Measurements from ENCODE around the gene DRAP1.

DNA sequence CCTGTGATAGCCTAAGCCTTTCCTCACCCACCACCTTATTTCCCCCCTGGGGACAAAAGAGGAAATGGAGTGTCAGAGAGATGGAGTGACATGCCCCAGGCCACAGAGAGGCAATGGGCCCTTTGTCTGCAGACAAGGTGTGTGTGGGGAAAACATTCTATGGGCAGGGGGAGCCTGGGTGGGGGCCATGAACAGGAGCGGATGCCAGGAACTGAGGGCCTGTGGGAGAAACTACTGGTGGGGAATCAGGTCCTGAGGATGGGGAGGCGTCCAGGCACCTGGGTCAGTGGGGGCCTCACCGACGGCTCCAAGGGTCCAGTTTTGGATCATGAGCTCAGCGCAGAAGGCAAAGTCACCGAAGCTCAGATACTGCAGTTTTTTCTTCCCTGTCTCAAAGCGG lies 34.0 kb upstream of the DRAP1 start:
- TF ChIP-seq, protein P1, sequence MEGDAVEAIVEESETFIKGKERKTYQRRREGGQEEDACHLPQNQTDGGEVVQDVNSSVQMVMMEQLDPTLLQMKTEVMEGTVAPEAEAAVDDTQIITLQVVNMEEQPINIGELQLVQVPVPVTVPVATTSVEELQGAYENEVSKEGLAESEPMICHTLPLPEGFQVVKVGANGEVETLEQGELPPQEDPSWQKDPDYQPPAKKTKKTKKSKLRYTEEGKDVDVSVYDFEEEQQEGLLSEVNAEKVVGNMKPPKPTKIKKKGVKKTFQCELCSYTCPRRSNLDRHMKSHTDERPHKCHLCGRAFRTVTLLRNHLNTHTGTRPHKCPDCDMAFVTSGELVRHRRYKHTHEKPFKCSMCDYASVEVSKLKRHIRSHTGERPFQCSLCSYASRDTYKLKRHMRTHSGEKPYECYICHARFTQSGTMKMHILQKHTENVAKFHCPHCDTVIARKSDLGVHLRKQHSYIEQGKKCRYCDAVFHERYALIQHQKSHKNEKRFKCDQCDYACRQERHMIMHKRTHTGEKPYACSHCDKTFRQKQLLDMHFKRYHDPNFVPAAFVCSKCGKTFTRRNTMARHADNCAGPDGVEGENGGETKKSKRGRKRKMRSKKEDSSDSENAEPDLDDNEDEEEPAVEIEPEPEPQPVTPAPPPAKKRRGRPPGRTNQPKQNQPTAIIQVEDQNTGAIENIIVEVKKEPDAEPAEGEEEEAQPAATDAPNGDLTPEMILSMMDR (IDR thresholded peaks at IDR 0.05) = no peak
- no peak for TF ChIP-seq POLR2A (IDR thresholded peaks at IDR 0.05)

Measured in thyroid gland (tissue), 4 donors.